Endodermal cell (in vitro differentiated cells): ENCODE measurements around the gene PRRX2. TPM values are rescaled to one million over a fixed set of nuclear protein-coding genes. Genes with fewer than 3 reads are reported as not detected.

Experiments used
- DNase-seq: peaks from one replicate; pipeline ENCODE4 v3.0.0-alpha.2; 2017
- H3K27ac ChIP-seq: 2 replicates; pipeline ENCODE4 v1.5.1; 2013; ENCODE audit warnings: mild to moderate bottlenecking, low read depth, low read length, moderate library complexity
- H3K27me3 ChIP-seq: 2 replicates; pipeline ENCODE4 v1.6.1; 2013; ENCODE audit warnings: mild to moderate bottlenecking, low read length, moderate library complexity; ENCODE audit not compliant: insufficient read depth, control insufficient read depth, poor library complexity, severe bottlenecking
- H3K36me3 ChIP-seq: 2 replicates; pipeline ENCODE4 v1.7.0; 2013; ENCODE audit warnings: mild to moderate bottlenecking, low read length, moderate library complexity; ENCODE audit not compliant: control insufficient read depth, insufficient read depth
- H3K4me1 ChIP-seq: one replicate; pipeline ENCODE4 v1.7.0; 2013; ENCODE audit warnings: low read length; ENCODE audit not compliant: control insufficient read depth, insufficient read depth
- H3K4me3 ChIP-seq: 2 replicates; pipeline ENCODE4 v1.5.1; 2013; ENCODE audit warnings: mild to moderate bottlenecking, low read length, moderate library complexity
- H3K9ac ChIP-seq: 2 replicates; pipeline ENCODE4 v1.6.1; 2013; ENCODE audit warnings: mild to moderate bottlenecking, low read length, moderate library complexity; ENCODE audit not compliant: poor library complexity, severe bottlenecking; ENCODE audit errors: extremely low read depth
- H3K9me3 ChIP-seq: 2 replicates; pipeline ENCODE4 v1.6.1; 2013; ENCODE audit warnings: mild to moderate bottlenecking, low read length, moderate library complexity; ENCODE audit not compliant: control insufficient read depth
- H3K27ac Mint-ChIP-seq: 2 replicates; pipeline ENCODE4 v1.8.0; 2020; ENCODE audit warnings: mixed read lengths
- H3K27me3 Mint-ChIP-seq: 2 replicates; pipeline ENCODE4 v1.8.0; 2021; ENCODE audit warnings: mild to moderate bottlenecking, mixed read lengths; ENCODE audit not compliant: insufficient read depth
- H3K36me3 Mint-ChIP-seq: 2 replicates; pipeline ENCODE4 v1.8.0; 2020; ENCODE audit warnings: low read depth, mixed read lengths
- H3K4me1 Mint-ChIP-seq: 2 replicates; pipeline ENCODE4 v1.8.0; 2020; ENCODE audit warnings: mixed read lengths
- H3K4me3 Mint-ChIP-seq: 2 replicates; pipeline ENCODE4 v1.8.0; 2020; ENCODE audit warnings: mild to moderate bottlenecking, moderate library complexity, mixed read lengths
- H3K9me3 Mint-ChIP-seq: 2 replicates; pipeline ENCODE4 v1.8.0; 2020; ENCODE audit warnings: mild to moderate bottlenecking, mixed read lengths
- WGBS, 2 experiments: methylation state at CpG; one replicate each; pipeline versions ENCODE4 v1.1.5 to v1.1.7; 2013; ENCODE audit warnings: missing lambda C conversion rate in 2 of 2, mixed read lengths in 1 of 2; ENCODE audit not compliant: insufficient coverage in 1 of 2, insufficient read length in 1 of 2; 5-methylcytosine and 5-hydroxymethylcytosine counted together
- total RNA-seq, 2 donors: library from RNA; stranded (reverse); fragmentation: NEBNext Ultra II Directional in 1 of 2; extraction: Animal tissue kit (Norgen Biotek cat#: 25700) in 1 of 2; gene quantifications; 2 replicates in 1 of 2; 3 replicates in 1 of 2; pipeline ENCODE4 v1.2.1, GENCODE V29; 2021
- TF ChIP-seq, protein P1 (sequence below): fragments of 200-600 bp; sonication (generic); conservative IDR thresholded peaks from 2 replicates; pipeline ENCODE4 v1.5.0; 2021; ENCODE audit warnings: antibody characterized with exemption, mild to moderate bottlenecking

The PRRX2 gene
- total RNA-seq, 2 donors from 2014 or later = 1.0 to 3.8 TPM

DNA sequence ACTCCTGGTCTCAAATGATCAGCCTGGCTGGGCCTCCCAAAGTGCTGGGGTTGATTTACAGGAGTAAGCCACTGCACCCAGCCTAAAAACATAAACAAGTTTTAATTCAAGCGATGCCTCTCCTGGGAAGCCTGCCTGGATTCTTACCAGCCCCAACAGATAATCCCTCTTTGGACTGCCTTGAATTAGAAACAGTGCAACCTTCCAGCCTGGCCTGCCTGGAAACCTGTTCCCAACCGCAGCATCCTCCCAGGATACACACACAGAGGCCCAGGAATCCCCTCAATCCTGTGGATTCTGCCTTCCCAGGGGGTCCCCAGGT lies 68.1 kb downstream of the PRRX2 start:
- Mint-ChIP-seq H3K36me3 (no peaks in the 10 kb centered on the region), H3K27me3 (peaks cover 13% of the 10 kb centered on the region), H3K27ac (no peak overlapping the region), H3K4me3 (no peak overlapping the region), H3K9me3 (no peaks in the 10 kb centered on the region), H3K4me1 (peaks cover 4% of the 10 kb centered on the region)
- no peak overlapping the region for H3K27ac ChIP-seq
- no peak for DNase-seq
- no peak overlapping the region for H3K4me3 ChIP-seq
- peaks cover 3% of the 10 kb centered on the region for H3K4me1 ChIP-seq
- 91 to 93% methylated on average over 2 of the region's 2 CpGs for WGBS, 2 experiments
- H3K27me3 ChIP-seq = no peaks in the 10 kb centered on the region
- H3K36me3 ChIP-seq = no peaks in the 10 kb centered on the region
- TF ChIP-seq, protein P1, sequence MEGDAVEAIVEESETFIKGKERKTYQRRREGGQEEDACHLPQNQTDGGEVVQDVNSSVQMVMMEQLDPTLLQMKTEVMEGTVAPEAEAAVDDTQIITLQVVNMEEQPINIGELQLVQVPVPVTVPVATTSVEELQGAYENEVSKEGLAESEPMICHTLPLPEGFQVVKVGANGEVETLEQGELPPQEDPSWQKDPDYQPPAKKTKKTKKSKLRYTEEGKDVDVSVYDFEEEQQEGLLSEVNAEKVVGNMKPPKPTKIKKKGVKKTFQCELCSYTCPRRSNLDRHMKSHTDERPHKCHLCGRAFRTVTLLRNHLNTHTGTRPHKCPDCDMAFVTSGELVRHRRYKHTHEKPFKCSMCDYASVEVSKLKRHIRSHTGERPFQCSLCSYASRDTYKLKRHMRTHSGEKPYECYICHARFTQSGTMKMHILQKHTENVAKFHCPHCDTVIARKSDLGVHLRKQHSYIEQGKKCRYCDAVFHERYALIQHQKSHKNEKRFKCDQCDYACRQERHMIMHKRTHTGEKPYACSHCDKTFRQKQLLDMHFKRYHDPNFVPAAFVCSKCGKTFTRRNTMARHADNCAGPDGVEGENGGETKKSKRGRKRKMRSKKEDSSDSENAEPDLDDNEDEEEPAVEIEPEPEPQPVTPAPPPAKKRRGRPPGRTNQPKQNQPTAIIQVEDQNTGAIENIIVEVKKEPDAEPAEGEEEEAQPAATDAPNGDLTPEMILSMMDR = no peak
- no peaks in the 10 kb centered on the region for H3K9me3 ChIP-seq
- no peak overlapping the region for H3K9ac ChIP-seq

DNA sequence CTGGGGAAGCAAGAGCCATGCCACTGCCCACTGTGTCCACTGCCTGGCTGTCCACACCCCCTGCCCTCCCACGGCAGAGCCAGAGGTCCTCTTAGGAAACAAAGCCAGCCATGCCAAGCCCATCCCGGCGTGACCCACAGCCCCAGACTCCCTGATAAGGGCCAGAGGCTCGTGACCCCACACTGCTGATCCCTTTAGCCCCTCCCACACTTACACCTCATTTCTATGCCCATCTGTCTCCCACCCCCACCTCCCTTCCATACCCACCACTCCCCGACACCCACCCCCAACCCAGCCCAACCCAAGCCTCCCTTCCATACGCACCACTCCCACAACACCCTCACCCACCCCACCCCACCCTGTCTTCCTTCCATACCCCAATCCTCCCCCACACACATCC lies 70.1 kb downstream of the PRRX2 start:
- Histone ChIP-seq H3K27ac (no peak overlapping the region), H3K4me1 (peaks cover 3% of the 10 kb centered on the region), H3K36me3 (no peaks in the 10 kb centered on the region), H3K27me3 (no peaks in the 10 kb centered on the region), H3K9me3 (no peaks in the 10 kb centered on the region), H3K4me3 (no peak overlapping the region), H3K9ac (no peak overlapping the region)
- TF ChIP-seq, protein P1 = no peak
- no peak for DNase-seq
- Mint-ChIP-seq H3K27ac (no peak overlapping the region), H3K9me3 (no peaks in the 10 kb centered on the region), H3K4me1 (peaks cover 4% of the 10 kb centered on the region), H3K4me3 (no peak overlapping the region), H3K27me3 (peaks cover 14% of the 10 kb centered on the region), H3K36me3 (no peaks in the 10 kb centered on the region)
- WGBS, 2 experiments = 78 to 100% methylated on average over 1 to 5 of the region's 6 CpGs

DNA sequence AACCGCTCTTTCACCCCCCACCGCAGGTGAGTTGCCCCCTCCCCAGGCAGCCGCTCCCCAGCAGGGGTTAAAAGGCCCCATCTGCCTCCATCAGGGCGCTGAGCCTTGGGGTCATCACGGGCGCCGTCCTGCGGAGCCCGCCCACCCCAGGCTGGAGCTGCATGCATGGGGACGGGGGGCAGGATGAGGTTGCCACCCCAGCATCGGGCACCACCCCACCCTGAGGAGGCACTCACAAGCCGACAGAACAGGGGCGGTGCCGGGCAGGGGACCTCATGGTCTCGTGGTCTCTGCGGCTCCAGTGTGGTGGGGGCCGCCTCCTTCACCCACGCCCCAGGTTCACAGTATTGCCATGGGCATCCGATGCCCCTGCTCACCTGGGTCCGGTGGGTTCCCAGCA lies 70.9 kb downstream of the PRRX2 start:
- Mint-ChIP-seq H3K27ac (no peak overlapping the region), H3K9me3 (no peaks in the 10 kb centered on the region), H3K27me3 (peaks cover 13% of the 10 kb centered on the region), H3K4me1 (peaks cover 4% of the 10 kb centered on the region), H3K36me3 (no peaks in the 10 kb centered on the region), H3K4me3 (no peak overlapping the region)
- Histone ChIP-seq H3K27me3 (no peaks in the 10 kb centered on the region), H3K4me1 (peaks cover 3% of the 10 kb centered on the region), H3K4me3 (no peak overlapping the region), H3K9ac (no peak overlapping the region), H3K36me3 (no peaks in the 10 kb centered on the region), H3K9me3 (no peaks in the 10 kb centered on the region), H3K27ac (no peak overlapping the region)
- TF ChIP-seq, protein P1 = no peak
- 89 to 92% methylated on average over 12 to 20 of the region's 20 CpGs for WGBS, 2 experiments
- DNase-seq = no peak
